ENCODE results near the gene NADSYN1.

Gene NADSYN1

DNA sequence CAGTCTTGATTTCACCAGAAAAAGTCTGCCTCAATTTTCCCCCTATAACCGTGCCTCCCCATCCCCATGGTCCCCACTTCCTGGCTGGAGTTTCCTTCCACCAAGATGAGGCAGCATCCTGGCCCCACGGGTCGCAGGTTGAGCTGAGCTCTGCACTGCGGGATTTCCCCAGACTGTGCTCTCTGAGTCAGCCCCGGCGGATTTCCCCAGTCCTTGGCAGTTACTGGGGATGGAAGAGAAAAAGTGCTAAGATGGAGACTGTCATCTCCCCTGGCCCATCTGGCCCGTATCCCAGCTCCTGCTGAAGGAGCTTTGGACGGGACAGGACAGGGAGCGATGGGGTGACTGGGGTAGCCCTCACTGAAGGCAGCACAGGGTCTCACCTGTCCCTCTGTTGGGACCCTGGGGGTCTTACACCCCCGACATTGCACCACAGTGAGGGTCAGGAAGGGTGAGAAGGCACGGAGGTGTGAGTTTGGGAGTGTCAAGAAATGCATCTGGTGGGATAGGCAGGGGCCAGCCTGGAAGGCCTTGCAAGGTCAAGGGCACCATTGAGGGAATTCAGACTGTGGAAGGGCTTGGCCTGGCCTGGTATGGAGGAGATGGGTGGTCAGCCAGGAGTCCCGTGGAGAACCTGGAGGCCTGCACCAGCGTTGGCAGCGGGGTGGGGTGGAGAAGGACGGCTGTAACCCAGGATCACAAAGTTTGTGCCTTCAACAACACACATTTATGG is 36.5 kb downstream of the NADSYN1 start:
- H3K4me3 ChIP-seq (ENCODE audit: low read depth in 1 of 2, low read length in 2 of 2), result no peak overlapping the region
- H3K27ac ChIP-seq (ENCODE audit: low read depth, low read length), result no peak overlapping the region
- H3K9me3 ChIP-seq (ENCODE audit: low read length), result no peaks in the 10 kb centered on the region
- peaks cover 32% of the 10 kb centered on the region for H3K36me3 ChIP-seq (ENCODE audit: insufficient read depth, low read length)
- H3K27me3 ChIP-seq (ENCODE audit: control insufficient read depth in 1 of 2, insufficient read depth in 2 of 2, low read length in 2 of 2), result no peaks in the 10 kb centered on the region
- no peak overlapping the region for H3K9ac ChIP-seq (ENCODE audit: low read length)
- no peaks in the 10 kb centered on the region for H3K4me1 ChIP-seq (ENCODE audit: insufficient read depth, low read length)

DNA sequence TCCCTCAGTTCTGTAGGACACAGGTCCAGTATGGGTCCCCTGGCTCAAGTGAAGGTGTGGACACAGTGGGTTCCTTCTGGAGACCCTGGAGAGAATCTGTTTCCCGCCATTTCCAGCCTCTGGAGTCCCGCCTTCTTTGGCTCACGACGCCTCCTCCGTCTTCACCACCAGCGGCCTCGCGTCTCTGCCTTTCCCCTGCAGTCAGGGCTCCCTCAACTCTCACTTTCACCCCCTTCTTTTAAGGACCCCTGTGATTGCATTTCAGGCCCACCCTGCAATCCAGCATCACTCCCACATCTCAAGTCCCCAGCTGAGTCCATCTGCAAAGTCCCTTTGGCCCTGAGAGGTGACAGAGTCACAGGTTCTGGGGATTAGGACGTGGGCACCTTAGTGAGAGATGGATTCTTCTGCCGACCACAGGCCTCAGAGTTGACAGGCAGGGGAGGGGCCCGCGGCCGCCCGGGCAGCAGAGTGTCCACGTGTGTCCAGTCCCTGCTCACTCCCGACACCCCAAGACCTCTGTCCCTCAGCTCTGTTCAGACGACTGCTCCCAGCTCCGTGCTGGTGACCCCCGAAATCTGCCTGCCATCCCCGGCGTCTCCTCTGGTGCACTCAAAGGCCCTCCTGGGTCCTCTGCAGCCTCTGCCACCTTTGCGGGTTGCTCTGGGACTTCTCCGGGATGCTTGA is 37.2 kb downstream of the NADSYN1 start:
- H3K4me1 ChIP-seq (ENCODE audit: insufficient read depth, low read length), result no peaks in the 10 kb centered on the region
- H3K9me3 ChIP-seq (ENCODE audit: low read length), result no peaks in the 10 kb centered on the region
- H3K9ac ChIP-seq (ENCODE audit: low read length), result no peak overlapping the region
- H3K27ac ChIP-seq (ENCODE audit: low read depth, low read length), result no peak overlapping the region
- no peak overlapping the region for H3K4me3 ChIP-seq (ENCODE audit: low read depth in 1 of 2, low read length in 2 of 2)
- no peaks in the 10 kb centered on the region for H3K27me3 ChIP-seq (ENCODE audit: control insufficient read depth in 1 of 2, insufficient read depth in 2 of 2, low read length in 2 of 2)
- peaks cover 26% of the 10 kb centered on the region for H3K36me3 ChIP-seq (ENCODE audit: insufficient read depth, low read length)

DNA sequence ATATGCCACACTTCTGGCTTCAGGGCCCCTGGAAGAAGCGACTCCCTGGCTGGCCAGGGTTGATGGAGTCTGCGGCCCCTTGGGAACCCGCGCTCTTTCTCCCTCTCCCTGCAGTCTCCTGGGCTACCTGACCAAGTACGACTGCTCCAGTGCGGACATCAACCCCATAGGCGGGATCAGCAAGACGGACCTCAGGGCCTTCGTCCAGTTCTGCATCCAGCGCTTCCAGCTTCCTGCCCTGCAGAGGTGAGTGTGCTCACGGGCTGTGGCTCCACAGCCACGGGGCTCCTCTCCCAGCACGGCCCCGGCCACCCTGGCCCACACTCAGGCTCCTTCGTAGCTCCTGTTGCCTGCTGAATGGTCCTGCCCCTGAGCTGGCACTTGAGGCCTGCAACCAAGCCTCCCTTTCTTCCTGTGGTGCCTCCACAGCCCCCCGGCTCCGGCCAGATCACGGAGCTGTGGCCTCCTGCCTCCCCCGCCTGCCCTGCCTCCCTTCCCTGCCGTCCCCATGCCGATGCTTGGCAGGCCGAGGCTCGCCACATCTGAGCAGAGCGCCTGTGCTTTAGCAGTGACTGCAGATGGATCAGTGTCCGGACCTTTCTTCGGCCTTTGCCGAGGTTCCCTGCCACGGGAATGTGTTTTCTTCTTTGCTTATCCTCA is 37.9 kb downstream of the NADSYN1 start:
- Histone ChIP-seq H3K9ac (ENCODE audit: low read length) (no peak overlapping the region), H3K9me3 (ENCODE audit: low read length) (no peaks in the 10 kb centered on the region), H3K36me3 (ENCODE audit: insufficient read depth, low read length) (peaks cover 26% of the 10 kb centered on the region)

DNA sequence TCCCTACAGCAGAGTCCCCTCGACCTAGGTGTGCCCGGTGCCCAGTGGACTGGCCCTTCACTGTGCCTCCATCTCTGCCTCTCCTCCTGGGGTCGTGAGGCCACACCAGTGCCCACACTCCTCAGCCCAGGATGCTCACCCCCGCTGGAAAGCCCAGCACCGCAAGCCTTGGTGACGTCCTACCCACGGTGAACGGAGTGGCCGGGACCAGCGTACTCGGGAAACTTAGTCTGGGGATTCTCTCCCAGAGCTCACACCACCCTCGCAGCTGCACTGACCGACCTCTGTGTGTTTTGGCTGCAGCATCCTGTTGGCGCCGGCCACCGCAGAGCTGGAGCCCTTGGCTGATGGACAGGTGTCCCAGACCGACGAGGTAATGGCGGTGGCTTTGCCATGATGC is 38.5 kb downstream of the NADSYN1 start:
- no peaks in the 10 kb centered on the region for H3K4me1 ChIP-seq (ENCODE audit: insufficient read depth, low read length)
- no peak overlapping the region for H3K9ac ChIP-seq (ENCODE audit: low read length)
- peaks cover 26% of the 10 kb centered on the region for H3K36me3 ChIP-seq (ENCODE audit: insufficient read depth, low read length)
- no peak overlapping the region for H3K4me3 ChIP-seq (ENCODE audit: low read depth in 1 of 2, low read length in 2 of 2)
- H3K27me3 ChIP-seq (ENCODE audit: control insufficient read depth in 1 of 2, insufficient read depth in 2 of 2, low read length in 2 of 2), result no peaks in the 10 kb centered on the region
- H3K27ac ChIP-seq (ENCODE audit: low read depth, low read length), result no peak overlapping the region
- H3K9me3 ChIP-seq (ENCODE audit: low read length), result no peaks in the 10 kb centered on the region

More for the DNA sequence above, 37.9 kb downstream of the NADSYN1 start:
- no peaks in the 10 kb centered on the region for H3K27me3 ChIP-seq (ENCODE audit: control insufficient read depth in 1 of 2, insufficient read depth in 2 of 2, low read length in 2 of 2)
- H3K27ac ChIP-seq (ENCODE audit: low read depth, low read length), result no peak overlapping the region
- H3K4me3 ChIP-seq (ENCODE audit: low read depth in 1 of 2, low read length in 2 of 2), result no peak overlapping the region
- H3K4me1 ChIP-seq (ENCODE audit: insufficient read depth, low read length), result no peaks in the 10 kb centered on the region

DNA sequence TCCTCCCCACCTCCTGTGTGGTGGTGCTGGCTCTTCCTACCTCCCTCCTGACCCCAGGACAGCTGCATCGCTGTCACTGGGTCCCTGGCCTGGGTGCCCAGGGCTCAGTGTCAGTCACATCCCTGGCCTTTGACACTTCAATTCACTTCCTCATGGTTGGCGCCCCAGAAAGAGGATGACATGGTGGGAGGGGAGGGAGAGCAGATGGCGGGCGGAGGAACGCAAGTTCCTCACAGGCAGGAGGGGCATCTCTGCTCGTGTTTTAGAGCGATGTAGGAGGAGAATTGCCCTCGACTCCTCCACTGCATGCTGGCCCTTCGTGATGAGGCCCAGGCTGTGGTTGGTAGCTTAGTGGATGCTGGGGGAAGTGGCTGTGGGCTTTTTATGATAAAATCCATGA is 38.9 kb downstream of the NADSYN1 start:
- Histone ChIP-seq H3K9ac (ENCODE audit: low read length) (no peak overlapping the region), H3K9me3 (ENCODE audit: low read length) (no peaks in the 10 kb centered on the region), H3K27me3 (ENCODE audit: control insufficient read depth in 1 of 2, insufficient read depth in 2 of 2, low read length in 2 of 2) (no peaks in the 10 kb centered on the region), H3K27ac (ENCODE audit: low read depth, low read length) (no peak overlapping the region), H3K4me3 (ENCODE audit: low read depth in 1 of 2, low read length in 2 of 2) (no peak overlapping the region), H3K4me1 (ENCODE audit: insufficient read depth, low read length) (no peaks in the 10 kb centered on the region), H3K36me3 (ENCODE audit: insufficient read depth, low read length) (peaks cover 29% of the 10 kb centered on the region)

DNA sequence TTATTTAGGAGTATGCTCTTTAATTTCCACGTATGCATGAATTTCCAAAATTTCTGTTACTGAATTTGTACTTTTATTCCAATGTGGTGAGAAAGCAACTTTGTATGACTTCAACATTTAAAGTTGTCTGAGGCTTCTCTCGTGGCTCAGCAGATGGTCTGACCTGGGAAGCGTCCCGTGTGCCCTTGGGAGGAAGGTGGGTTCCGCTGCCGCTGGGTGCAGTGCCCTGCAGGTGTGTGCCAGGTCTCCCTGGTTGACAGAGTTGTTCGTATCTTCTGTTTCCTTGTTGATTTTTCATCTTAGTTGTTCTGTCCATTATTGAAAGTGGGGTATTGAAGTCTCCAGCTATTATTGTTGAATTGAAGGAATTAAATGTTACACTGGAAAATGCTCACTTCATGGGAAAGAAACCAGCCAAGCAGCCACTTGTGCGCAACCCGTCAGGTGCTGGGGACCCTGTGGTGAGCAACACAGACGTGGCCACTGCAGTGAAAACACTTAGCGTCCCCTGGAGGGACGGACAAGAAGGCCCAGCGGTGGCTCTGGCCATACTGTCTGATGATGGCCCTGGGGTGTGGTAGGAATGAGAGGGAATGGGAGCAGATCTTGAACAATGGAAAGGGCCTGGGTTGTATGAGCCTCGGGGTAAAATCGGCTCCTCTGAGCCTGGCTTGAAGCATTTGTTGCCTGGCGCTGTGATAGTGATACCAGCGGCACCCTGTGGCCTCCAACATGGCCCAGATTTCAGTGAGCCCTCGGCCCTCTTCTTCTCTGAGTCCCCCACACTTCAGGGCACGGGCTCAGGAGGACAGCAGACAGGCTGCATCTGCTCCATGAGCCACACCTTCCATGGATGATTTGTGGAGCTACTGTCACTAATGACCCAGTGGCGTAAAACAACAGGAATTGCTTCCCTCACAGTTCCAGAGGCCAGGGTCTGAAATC is 42.6 kb downstream of the NADSYN1 start:
- no peak overlapping the region for H3K4me3 ChIP-seq (ENCODE audit: low read depth in 1 of 2, low read length in 2 of 2)
- H3K27ac ChIP-seq (ENCODE audit: low read depth, low read length), result no peak overlapping the region
- H3K9me3 ChIP-seq (ENCODE audit: low read length), result no peaks in the 10 kb centered on the region
- no peaks in the 10 kb centered on the region for H3K27me3 ChIP-seq (ENCODE audit: control insufficient read depth in 1 of 2, insufficient read depth in 2 of 2, low read length in 2 of 2)
- H3K36me3 ChIP-seq (ENCODE audit: insufficient read depth, low read length), result peaks cover 51% of the 10 kb centered on the region
- H3K4me1 ChIP-seq (ENCODE audit: insufficient read depth, low read length), result no peaks in the 10 kb centered on the region
- H3K9ac ChIP-seq (ENCODE audit: low read length), result no peak overlapping the region

DNA sequence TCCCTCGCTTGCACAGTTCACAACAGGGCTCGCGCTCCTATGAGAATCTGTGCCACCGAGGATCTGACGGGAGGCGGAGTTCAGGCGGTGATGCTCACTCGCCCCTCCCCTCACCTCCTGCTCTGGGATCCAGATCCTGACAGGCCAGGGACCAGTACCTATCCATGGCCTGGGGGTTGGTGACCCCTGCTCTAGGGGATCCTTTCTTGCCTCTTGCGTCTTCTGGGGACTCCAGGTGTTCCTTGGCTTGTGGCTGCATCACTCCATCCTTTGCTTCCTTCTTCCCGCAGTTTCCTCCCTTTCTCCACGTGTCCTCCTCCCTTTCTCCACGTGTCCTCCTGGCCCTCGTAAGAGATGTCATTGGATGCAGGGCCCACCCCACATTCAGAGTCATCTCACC is 43.4 kb downstream of the NADSYN1 start:
- Histone ChIP-seq H3K36me3 (ENCODE audit: insufficient read depth, low read length) (peaks cover 59% of the 10 kb centered on the region), H3K4me1 (ENCODE audit: insufficient read depth, low read length) (no peaks in the 10 kb centered on the region), H3K27me3 (ENCODE audit: control insufficient read depth in 1 of 2, insufficient read depth in 2 of 2, low read length in 2 of 2) (no peaks in the 10 kb centered on the region), H3K9me3 (ENCODE audit: low read length) (no peaks in the 10 kb centered on the region), H3K9ac (ENCODE audit: low read length) (no peak overlapping the region), H3K27ac (ENCODE audit: low read depth, low read length) (no peak overlapping the region), H3K4me3 (ENCODE audit: low read depth in 1 of 2, low read length in 2 of 2) (no peak overlapping the region)

DNA sequence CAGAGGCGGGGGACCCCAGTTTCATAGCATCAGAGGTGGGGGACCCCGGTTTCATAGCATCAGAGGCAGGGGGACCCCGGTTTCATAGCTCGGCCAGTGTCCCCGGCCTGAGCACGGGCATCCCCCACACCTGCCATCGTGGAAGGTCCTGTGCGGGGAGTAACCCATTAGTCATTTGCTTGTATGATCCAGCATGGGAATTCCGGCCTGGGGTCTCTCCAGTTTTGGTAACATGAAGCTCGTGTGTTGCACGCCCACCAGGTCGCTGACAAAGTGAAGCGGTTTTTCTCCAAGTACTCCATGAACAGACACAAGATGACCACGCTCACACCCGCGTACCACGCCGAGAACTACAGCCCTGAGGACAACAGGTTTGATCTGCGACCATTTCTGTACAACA is 45.1 kb downstream of the NADSYN1 start:
- no peak overlapping the region for H3K9ac ChIP-seq (ENCODE audit: low read length)
- no peaks in the 10 kb centered on the region for H3K4me1 ChIP-seq (ENCODE audit: insufficient read depth, low read length)
- peaks cover 57% of the 10 kb centered on the region for H3K36me3 ChIP-seq (ENCODE audit: insufficient read depth, low read length)
- H3K27ac ChIP-seq (ENCODE audit: low read depth, low read length), result no peak overlapping the region
- no peaks in the 10 kb centered on the region for H3K9me3 ChIP-seq (ENCODE audit: low read length)
- no peaks in the 10 kb centered on the region for H3K27me3 ChIP-seq (ENCODE audit: control insufficient read depth in 1 of 2, insufficient read depth in 2 of 2, low read length in 2 of 2)
- H3K4me3 ChIP-seq (ENCODE audit: low read depth in 1 of 2, low read length in 2 of 2), result no peak overlapping the region

DNA sequence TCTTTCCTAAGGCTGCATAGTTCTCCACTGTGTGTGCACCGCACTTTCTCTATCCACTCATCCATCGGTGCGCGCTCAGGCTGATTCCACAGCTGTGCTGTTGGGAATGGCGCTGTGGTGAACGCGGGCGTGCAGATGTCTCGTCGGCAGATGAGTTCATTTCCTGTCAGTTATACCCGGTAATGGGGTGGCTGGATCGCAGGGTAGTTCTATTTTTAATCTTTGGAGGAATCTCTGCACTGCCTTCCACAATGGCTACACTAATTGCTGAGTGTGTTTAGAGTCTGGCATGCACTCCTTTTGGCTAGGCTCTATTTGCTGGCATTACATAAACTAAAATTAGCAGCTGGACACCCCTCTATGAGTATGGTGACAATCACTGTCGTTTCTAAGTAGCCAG is 46.1 kb downstream of the NADSYN1 start:
- Histone ChIP-seq H3K27me3 (ENCODE audit: control insufficient read depth in 1 of 2, insufficient read depth in 2 of 2, low read length in 2 of 2) (no peaks in the 10 kb centered on the region), H3K4me1 (ENCODE audit: insufficient read depth, low read length) (no peaks in the 10 kb centered on the region), H3K4me3 (ENCODE audit: low read depth in 1 of 2, low read length in 2 of 2) (no peak overlapping the region), H3K9me3 (ENCODE audit: low read length) (no peaks in the 10 kb centered on the region), H3K27ac (ENCODE audit: low read depth, low read length) (no peak overlapping the region), H3K9ac (ENCODE audit: low read length) (no peak overlapping the region), H3K36me3 (ENCODE audit: insufficient read depth, low read length) (peaks cover 55% of the 10 kb centered on the region)

DNA sequence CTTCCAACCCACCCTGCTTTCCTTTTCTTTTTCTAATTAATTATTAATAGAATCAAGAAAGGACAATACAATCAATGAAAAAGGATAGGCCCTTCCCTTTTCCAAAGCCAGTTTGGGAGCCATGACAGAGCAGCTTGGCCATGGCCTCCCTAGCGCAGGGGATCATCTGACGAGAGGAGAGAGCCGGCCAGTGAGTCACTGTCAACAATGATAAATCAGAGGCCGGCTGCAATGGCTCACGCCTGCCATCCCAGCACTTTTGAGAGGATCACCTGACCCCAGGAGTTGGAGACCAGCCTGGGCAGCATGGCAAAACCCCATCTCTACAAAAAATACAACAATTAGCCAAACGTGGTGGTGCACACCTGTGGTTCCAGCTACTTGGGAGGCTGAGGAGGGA is 46.5 kb downstream of the NADSYN1 start:
- Histone ChIP-seq H3K4me3 (ENCODE audit: low read depth in 1 of 2, low read length in 2 of 2) (no peak overlapping the region), H3K27ac (ENCODE audit: low read depth, low read length) (no peak overlapping the region), H3K4me1 (ENCODE audit: insufficient read depth, low read length) (no peaks in the 10 kb centered on the region), H3K27me3 (ENCODE audit: control insufficient read depth in 1 of 2, insufficient read depth in 2 of 2, low read length in 2 of 2) (no peaks in the 10 kb centered on the region), H3K9me3 (ENCODE audit: low read length) (no peaks in the 10 kb centered on the region), H3K36me3 (ENCODE audit: insufficient read depth, low read length) (peaks cover 53% of the 10 kb centered on the region), H3K9ac (ENCODE audit: low read length) (no peak overlapping the region)

DNA sequence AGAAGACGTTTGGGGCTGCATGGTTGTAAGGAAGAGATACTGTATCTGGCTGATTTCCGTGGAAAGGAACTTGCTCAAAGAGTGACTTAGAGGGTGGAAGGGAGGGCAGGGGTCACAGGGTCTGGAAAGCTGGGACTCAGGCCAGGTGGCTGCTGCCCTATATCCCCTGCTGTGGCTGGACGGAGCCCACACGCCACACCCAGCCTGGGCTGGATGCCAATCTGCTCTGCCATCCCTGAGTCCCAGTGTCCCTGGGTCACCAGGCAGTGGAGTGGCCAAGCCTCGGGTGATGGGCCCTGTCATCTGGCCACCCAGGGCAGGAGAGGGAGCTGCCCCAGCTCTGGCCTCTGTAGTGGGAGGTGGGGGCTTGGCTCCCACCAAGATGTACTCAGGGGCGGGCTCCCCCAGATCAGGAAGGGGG is 47.6 kb downstream of the NADSYN1 start:
- no peaks in the 10 kb centered on the region for H3K27me3 ChIP-seq (ENCODE audit: control insufficient read depth in 1 of 2, insufficient read depth in 2 of 2, low read length in 2 of 2)
- H3K27ac ChIP-seq (ENCODE audit: low read depth, low read length), result no peak overlapping the region
- no peaks in the 10 kb centered on the region for H3K9me3 ChIP-seq (ENCODE audit: low read length)
- H3K4me3 ChIP-seq (ENCODE audit: low read depth in 1 of 2, low read length in 2 of 2), result no peak overlapping the region
- peaks cover 49% of the 10 kb centered on the region for H3K36me3 ChIP-seq (ENCODE audit: insufficient read depth, low read length)
- no peaks in the 10 kb centered on the region for H3K4me1 ChIP-seq (ENCODE audit: insufficient read depth, low read length)
- no peak overlapping the region for H3K9ac ChIP-seq (ENCODE audit: low read length)
